Measurements from ENCODE around the gene STK24.

- TF ChIP-seq CTCF (IDR thresholded peaks at IDR 0.05; ENCODE audit: low read depth, low read length, poor library complexity, severe bottlenecking) = no peak
- no peak for TF ChIP-seq EZH2phosphoT487 (IDR thresholded peaks at IDR 0.05; ENCODE audit: borderline replicate concordance, low read length)
These were observed 89.4 kb downstream of the STK24 start for GRCh38 chr13:98487522-98487921.
